ENCODE measurements around the gene NUDCD3. TPM values are rescaled to one million over a fixed set of nuclear protein-coding genes. Genes with fewer than 3 reads are reported as not detected.

The NUDCD3 gene
- polyA plus RNA-seq, 3 donors = 14.6 to 26.8 (median 23.5) TPM

GRCh38 chr7:44366986-44367385 is 123.5 kb downstream of the NUDCD3 start:
- no peak overlapping the region for H3K27ac ChIP-seq (ENCODE audit: low read depth, low read length)
- 60 to 91% (median 74%) methylated on average over 4 of the region's 4 CpGs for WGBS, 3 donors

- 55 to 60% (median 59%) methylated on average over 2 of the region's 2 CpGs for WGBS, 3 donors
- H3K27ac ChIP-seq (ENCODE audit: low read depth, low read length) = no peak overlapping the region
These were observed 136.8 kb downstream of the NUDCD3 start for GRCh38 chr7:44353668-44354067.

- 74 to 78% (median 75%) methylated on average over 9 of the region's 9 CpGs for WGBS, 3 donors
- no peak overlapping the region for H3K27ac ChIP-seq (ENCODE audit: low read depth, low read length)
These were observed 141.3 kb downstream of the NUDCD3 start for GRCh38 chr7:44348851-44349781.

- H3K27ac ChIP-seq (ENCODE audit: low read depth, low read length) = no peak overlapping the region
- WGBS, 3 donors = 86 to 100% (median 86%) methylated on average over 2 of the region's 2 CpGs
These were observed 142.2 kb downstream of the NUDCD3 start for GRCh38 chr7:44348300-44348699.

GRCh38 chr7:44347546-44348114 is 142.8 kb downstream of the NUDCD3 start:
- H3K27ac ChIP-seq (ENCODE audit: low read depth, low read length) = no peak overlapping the region

GRCh38 chr7:44346063-44346462 is 144.4 kb downstream of the NUDCD3 start:
- 88 to 94% (median 91%) methylated on average over 2 of the region's 2 CpGs for WGBS, 3 donors
- no peak overlapping the region for H3K27ac ChIP-seq (ENCODE audit: low read depth, low read length)

- no peak overlapping the region for H3K27ac ChIP-seq (ENCODE audit: low read depth, low read length)
- 63 to 79% (median 77%) methylated on average over 3 of the region's 3 CpGs for whole genome bisulfite sequencing, 3 donors
These were observed 149.1 kb downstream of the NUDCD3 start for GRCh38 chr7:44341401-44341800.

GRCh38 chr7:44338600-44338999 is 151.9 kb downstream of the NUDCD3 start:
- WGBS, 3 donors = 64 to 74% (median 72%) methylated on average over 3 of the region's 3 CpGs
- no peak overlapping the region for H3K27ac ChIP-seq (ENCODE audit: low read depth, low read length)

GRCh38 chr7:44336491-44336890 is 154.0 kb downstream of the NUDCD3 start:
- 89 to 92% (median 89%) methylated on average over 11 of the region's 11 CpGs for WGBS, 3 donors
- H3K27ac ChIP-seq (ENCODE audit: low read depth, low read length) = no peak overlapping the region

GRCh38 chr7:44335184-44335583 is 155.3 kb downstream of the NUDCD3 start:
- H3K27ac ChIP-seq (ENCODE audit: low read depth, low read length) = no peak overlapping the region
- WGBS, 3 donors = 78 to 92% (median 91%) methylated on average over 4 of the region's 4 CpGs

- H3K27ac ChIP-seq (ENCODE audit: low read depth, low read length) = no peak overlapping the region
- WGBS, 3 donors = 83 to 87% (median 83%) methylated on average over 9 to 11 of the region's 11 CpGs
These were observed 155.7 kb downstream of the NUDCD3 start for GRCh38 chr7:44334734-44335097.

- 55 to 71% (median 62%) methylated on average over 19 of the region's 19 CpGs for WGBS, 3 donors
- no peak overlapping the region for H3K27ac ChIP-seq (ENCODE audit: low read depth, low read length)
These were observed 156.3 kb downstream of the NUDCD3 start for GRCh38 chr7:44333911-44334733.

GRCh38 chr7:44331682-44332081 is 158.8 kb downstream of the NUDCD3 start:
- WGBS, 3 donors = 63 to 69% (median 67%) methylated on average over 5 of the region's 5 CpGs
- no peak overlapping the region for H3K27ac ChIP-seq (ENCODE audit: low read depth, low read length)

GRCh38 chr7:44330331-44330730 is 160.1 kb downstream of the NUDCD3 start:
- no peak overlapping the region for H3K27ac ChIP-seq (ENCODE audit: low read depth, low read length)
- WGBS, 3 donors = 74 to 86% (median 84%) methylated on average over 6 of the region's 6 CpGs

GRCh38 chr7:44329888-44330287 is 160.6 kb downstream of the NUDCD3 start:
- no peak overlapping the region for H3K27ac ChIP-seq (ENCODE audit: low read depth, low read length)
- 78 to 89% (median 80%) methylated on average over 3 of the region's 3 CpGs for WGBS, 3 donors
